Cardiac septum (tissue), 1 donor: ENCODE measurements around the gene ZFP92. TPM values are rescaled to one million over a fixed set of nuclear protein-coding genes. Genes with fewer than 3 reads are reported as not detected.
A peak's percentile ranks its signal among the peaks of the same experiment; 100 is the strongest.

Source experiments
- DNase-seq: peaks from one replicate; pipeline ENCODE4 v3.0.0-alpha.2; 2020; ENCODE audit warnings: low spot score
- intact Hi-C: fragments of 100-400 bp; cut with DNase I; formaldehyde crosslinking; loops from one replicate; pipeline ENCODE4 v1.14.0; 2022
- total RNA-seq: library from RNA; stranded (reverse); fragmentation: NEBNext Ultra II Directional; extraction: Animal tissue kit (Norgen Biotek cat#: 25700); gene quantifications from one replicate; pipeline ENCODE4 v1.2.1, GENCODE V29; 2021
- donor health status: DM: no; HTN: no; CAD: no.

ZFP92 gene
- total RNA-seq, 1 donor from 2014 or later: 0.40 TPM

DNA sequence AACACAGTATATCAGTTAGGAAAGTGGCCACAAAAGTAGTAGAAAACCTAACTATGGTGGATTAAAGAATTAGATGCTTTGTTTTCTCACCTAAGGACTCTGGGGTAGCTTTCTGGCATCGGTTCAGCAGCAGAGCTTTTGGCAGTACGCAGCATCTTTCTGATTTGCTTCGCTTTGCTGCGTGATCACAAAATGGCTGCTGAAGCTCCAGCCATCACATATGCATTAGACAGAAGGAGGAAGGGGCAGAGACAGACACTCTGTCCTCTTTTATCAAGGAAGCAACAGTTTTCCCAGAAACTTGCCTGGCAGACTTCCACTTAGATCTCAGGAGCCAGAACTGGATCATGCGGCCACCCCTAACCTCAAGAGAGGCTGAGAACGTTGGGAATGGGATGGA is 19.5 kb downstream of the ZFP92 start:
- intact Hi-C loops: no loop called here
- DNase-seq: peak; percentile 35

DNA sequence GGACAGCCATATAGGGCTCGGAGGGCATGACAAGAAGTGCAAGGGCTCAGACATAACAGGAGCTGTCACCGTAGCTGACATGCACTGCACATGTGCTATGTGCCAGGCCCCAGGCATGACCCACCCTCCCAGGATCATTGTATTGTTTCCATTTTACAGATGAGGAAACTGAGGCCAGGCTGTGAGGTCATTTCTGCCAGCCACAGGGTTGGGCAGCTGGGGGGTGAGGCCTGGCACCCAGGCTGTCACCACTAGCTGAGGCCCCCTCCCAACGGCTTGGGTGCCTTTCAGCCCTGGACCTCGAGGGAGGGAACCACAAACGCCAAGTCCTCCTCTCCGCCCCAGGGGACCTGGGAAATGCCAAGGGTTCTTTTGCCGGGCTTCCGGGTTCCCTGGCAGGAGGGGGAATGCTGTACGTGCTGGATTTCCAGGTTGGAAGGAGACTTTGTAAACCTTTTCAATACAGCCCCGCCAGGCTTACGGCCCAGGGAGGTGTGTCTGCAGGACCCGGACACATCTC is 21.9 kb downstream of the ZFP92 start:
- DNase-seq: no peak
- intact Hi-C loops: no loop called here

DNA sequence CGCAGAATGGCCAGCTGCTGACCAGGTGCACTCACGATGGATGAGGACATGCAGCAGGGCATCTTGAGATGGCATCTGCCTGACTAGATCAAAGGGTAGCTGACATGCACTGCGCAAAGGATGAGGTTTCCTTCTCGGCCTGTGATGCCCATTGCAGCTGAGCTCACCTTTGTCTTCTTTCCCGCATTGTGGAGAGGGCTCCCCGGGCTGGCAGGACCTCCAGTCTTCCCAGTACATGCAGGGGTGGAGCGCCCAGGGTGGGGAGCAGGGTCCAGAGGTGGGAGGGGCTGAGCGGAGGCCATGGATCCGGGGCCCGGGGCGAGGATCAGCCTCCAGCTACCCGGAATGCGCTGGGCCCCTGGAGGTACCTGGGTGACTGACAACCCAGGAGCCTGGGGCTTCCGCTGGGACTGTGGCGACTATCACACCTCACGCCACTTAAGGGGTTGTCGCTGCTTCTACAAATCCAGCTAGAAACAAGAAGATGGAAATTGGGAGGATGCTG is 22.6 kb downstream of the ZFP92 start:
- intact Hi-C loops: no loop called here
- DNase-seq: no peak

DNA sequence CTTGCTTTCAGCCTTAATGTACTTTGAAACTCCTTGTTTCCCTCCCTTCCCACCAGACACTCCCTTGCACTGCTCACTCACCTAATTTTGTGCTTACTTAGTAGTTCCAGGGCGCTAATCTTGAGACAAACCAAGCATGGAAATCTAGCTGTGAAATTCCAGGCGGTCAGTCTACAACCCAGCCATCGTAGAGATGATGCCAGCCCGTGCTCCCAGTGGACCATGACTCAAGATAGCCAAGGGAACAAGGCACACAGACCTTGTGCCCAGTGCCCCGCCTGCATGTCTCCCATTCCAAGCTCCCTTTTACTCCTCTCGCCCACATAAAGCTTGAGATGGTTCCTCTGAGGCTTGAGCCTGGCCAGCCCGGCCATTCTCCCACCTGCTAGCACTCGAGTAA is 23.5 kb downstream of the ZFP92 start:
- intact Hi-C loops: no loop called here

DNA sequence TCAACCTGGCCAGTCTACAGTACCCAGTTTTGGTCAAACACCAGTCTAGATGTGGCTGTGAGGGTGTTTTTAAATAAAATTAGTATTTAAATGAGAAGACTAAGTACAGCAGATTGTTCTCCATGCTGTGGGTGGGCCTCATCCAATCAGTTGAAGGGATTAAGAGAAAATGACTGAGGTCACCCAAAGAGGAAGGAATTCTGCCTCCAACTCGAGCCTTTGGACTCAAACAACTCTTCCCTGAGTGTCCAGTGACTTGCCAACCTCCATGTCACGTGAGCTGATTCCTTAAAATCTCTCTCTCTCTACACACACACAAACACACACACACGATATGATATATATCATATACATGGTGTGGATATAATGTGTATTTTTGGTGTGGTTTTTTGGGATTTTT is 24.6 kb downstream of the ZFP92 start:
- intact Hi-C loops: no loop called here
- no peak for DNase-seq

More for the DNA sequence above, 23.5 kb downstream of the ZFP92 start:
- no peak for DNase-seq

DNA sequence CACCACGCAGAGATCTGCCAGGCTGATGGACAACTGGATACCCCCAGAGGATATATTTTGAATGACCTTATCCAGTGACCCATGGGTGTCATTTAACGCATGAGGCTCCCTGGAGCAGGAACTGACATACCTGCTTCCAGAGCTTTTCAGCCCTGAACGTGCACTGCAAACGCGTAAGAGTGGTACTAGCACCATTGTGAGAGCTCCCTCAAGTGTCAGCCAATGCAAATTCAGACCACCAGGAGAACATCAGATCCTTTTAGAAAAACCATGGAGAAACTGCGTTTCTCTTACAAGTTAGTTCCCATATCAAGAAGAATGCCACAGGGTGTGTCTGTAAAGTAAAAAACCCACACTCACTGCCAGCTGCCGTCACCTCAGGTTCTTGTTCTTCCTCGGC is 27.3 kb downstream of the ZFP92 start:
- intact Hi-C loops: no loop called here
- DNase-seq: peak; percentile 67

DNA sequence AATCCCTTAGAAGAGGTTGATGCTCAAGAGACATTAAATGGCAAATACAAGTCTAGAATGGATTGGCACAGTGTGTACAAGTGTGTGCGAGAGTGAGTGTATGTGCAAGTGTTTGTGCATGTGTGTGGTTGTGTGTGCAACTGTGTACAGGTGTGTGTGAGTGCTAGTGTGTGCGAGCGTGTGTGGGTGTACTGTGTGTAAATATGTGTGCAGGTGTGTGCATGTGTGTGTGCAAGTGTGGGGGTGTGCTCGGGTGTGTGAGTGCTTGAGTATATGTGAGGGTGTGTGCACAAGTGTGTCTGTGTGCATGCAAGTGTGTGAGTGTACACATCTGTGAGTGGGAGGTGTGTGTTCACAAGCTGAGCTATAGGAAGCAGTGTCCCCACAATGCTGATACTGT is 28.7 kb downstream of the ZFP92 start:
- no peak for DNase-seq
- intact Hi-C loops: no loop called here

DNA sequence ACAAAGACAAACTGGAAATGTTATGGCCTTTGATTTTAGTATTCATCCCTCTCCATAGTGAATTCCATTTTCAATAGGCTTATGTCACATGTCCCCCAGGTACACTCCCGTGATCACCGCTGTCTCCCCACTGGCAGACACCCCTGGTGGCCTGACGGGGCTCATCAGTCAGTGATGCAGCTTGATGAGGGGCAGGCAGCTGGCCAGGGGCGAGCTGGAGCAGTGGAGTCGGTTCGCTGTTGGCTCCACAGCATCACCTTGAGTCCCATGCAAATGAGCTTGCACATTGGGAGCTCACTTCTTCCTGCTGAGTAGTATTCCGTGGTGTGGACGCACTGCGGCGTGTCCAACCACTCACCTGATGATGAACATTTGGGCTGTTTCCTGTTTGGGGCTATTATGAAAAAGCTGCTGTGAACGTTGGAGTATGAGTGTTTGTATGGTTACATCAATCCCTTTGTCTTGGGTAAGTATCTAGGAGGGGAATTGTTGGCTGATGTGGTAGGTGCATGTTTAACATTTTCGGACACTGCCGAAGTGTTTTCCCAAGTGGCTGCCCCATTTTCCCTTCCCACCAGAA is 29.4 kb downstream of the ZFP92 start:
- intact Hi-C loops: no loop called here
- no peak for DNase-seq

DNA sequence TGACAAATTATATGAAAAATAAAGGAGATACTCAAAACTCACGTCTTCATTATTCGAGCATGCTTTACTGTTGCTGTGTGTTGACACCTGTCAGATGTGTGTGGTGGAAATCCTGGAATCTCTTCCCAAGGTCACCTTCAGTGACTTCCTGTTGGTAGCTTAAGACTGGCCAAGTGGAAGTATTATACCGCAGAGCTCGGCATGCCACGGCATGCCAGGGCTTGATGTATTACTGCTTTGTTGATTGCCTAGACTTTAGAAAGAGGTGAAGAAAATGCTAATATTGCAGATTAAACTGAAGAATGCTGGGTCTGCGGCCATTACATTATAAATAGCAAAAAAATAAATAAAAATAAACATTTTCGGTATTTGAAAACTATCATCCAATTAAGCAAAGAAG is 30.0 kb downstream of the ZFP92 start:
- intact Hi-C loops: no loop called here
- no peak for DNase-seq

DNA sequence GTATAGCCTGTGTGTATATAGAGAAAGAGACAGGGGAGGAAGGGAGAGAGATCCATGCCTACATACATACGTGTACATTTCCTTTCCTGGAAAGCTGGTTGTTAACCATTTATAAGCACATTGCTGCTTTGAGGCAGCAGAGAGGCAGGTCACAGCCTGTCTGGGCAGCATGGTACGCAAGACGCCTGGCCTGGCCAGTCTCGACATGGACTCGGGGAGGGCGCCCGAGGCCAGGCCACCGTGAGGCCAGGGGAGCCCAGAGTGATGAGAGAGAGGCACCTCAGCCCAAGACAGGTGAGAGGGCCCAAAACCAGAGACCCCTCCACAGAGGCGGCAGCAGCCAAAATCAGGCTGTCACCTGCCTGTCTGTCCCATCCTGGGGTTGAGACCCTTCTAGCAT is 30.7 kb downstream of the ZFP92 start:
- DNase-seq: no peak
- intact Hi-C loops: no loop called here

DNA sequence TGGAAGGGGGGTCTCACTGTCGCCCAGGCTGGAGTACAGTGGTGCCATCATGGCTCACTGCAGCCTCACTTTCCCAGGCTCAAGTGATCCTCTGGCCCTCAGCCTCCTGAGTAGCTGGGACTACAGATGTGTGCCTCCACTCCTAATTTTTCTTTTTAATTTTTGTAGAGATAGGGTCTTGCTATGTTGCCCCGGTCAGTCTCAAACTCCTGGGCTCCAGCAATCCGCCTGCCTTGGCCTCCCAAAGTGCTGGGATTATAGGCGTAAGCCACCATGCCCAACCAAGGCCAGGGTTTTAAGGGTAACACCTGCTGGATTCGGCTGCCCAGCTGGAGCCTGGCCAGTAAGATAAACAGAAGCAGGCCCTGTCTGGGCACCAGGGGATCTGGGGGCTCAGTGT is 31.2 kb downstream of the ZFP92 start:
- intact Hi-C loops: no loop called here

DNA sequence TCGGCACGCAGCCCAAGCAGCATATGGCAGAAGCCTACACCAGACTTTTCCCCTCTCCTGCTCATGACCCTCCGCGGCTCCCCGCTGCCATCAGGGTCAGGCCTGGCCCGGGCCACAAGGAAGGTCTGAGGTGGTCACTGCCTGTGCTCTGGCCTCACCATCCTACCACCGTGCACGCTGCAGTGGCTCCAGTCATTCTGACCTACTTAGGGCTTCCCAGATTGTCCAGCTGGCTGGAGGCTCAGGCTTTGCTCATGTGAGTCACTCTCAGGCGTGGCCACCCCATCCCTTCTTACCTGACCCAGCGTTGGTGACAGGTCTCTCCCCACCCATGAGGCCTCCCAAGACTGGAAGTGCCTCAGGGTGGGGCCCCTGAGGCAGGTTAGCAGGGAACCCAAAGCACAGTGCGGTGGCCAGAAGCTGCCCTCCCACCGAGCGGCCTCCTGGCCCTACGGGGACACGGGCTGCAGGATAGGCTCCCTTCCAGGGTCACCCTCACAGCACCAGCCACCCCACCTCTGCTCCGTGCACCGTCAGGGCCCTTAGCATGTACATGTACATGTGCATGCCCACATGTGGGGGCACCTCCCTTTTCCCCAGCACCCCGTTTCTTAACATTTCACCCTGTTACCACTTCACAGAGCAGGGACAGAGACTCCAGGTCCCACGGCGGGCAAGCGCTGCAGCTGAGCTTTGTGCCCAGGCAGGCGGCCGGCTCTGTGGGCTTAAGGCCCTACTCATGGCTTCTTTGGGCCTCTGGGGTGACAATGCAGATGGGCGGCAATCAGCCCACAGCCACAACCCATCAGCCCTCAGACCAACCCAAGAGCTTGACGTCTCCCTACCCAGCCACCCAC is 32.4 kb downstream of the ZFP92 start:
- peak; percentile 53 for DNase-seq
- intact Hi-C loops: no loop called here

More for the DNA sequence above, 31.2 kb downstream of the ZFP92 start:
- DNase-seq: no peak

DNA sequence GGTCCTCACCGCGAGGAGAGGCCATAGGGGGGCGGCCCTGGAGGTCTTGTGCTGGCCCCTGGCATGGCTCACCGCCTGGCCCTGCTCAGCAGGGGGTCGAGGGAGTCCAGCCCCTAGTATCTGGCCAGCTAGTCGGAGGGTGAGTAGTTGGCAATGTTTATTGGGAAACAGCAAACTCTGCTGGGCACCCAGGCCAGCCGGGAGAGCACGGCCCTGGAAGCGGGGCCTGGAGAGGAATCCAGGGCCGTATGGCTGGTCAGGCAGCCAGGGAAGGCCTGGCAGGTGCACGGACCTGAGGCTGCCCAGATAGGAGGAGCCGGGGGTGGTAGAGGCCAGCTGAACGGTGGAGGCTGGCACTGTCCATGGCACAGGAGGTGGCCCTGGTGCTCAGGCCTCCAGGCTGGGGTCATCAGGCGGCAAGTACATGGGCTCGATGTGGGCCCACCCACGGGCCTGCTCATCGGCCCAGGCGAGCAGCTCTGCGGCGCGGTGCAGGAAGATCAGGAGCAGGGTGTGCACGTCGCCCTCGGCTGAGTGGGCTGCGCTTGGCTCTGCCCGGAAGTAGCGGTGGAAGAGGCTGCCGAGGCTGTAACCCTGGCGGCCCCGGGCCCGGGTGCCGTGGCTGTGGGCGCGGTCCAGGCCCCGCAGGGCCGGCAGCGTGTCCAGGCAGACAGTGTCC is 33.2 kb downstream of the ZFP92 start:
- intact Hi-C loops: no loop called here
- DNase-seq: peak; percentile 56

DNA sequence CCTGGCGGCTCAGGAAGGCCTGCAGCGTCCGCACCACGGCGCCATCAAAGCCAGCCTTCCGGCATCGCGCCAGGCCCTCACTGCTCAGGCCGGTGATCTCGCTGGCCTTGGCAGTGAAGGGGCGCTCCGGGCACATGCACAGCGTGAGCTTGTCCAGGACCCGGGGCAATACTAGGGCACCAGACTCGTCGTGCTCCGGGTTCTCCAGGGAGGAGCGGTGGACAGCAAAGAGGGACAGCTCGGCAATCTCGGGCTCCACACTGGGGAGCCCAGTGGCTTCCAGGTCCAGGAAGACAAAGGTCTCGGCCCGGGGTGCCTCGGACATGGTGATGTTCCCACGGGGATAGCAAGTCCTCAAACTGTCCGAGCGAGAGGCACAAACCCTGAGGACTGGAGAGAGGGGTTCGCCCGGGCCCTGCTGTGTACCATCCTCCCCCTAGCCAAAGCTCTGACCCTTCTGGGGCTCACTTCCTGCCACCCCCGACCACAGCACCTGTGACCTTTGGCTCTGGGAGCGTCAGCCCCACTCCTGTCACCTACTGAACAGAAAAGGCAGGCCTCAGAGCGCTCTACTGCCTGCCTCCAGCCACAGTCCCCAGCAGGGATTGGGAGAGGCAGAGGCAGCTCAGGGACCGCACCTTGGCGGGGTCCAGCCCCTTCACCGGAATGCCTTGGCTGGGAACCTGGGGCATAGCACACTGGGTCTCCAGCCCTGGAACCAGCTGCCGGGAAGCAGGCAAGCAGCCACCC is 34.0 kb downstream of the ZFP92 start:
- peak; percentile 58 for DNase-seq
- intact Hi-C loops: no loop called here

DNA sequence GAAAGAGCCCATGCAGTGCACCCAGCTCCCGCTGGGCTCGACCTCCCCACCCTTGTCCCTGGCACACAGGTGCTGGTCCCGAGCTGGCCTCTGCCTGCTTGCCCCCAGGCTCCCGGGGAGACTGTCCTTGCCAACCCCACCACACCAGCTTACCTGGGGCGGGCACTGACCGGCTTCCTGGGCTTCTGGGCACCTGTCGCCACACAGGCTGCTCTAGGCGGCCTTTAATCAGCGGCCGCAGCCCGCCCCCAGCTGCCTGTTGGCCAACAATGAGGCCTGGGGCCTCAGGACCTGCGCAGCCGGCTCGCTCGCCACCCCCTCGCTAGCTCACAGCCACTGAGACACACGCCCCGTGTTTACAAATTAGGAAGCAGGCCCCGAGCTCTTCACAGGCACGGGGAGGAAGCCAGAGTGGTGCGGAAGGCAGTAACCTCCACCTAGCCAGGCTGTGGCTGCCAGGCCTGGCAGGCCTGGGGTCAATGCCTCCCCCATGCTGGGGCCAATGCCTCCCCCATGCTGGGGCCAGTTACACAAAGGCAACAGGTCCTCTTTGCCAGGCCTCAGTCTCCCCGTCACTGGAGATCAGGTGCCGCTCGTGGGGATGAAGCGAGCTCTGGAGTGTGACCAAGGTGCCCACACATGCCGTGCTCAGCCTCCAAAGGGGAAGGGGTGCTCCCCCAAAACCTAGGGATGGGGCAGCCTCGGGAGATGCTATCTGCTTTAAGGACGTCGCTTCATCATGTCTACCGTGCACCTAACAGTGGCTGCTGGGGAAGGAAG is 34.8 kb downstream of the ZFP92 start, which contains the start of gene TREX2:
Gene TREX2 (minus strand): TSS at position 201 of the 780 bp plus-strand sequence. CDS start 626 bp downstream, outside the sequence.
- intact Hi-C loops: no loop called here
- DNase-seq: peak; percentile 55

DNA sequence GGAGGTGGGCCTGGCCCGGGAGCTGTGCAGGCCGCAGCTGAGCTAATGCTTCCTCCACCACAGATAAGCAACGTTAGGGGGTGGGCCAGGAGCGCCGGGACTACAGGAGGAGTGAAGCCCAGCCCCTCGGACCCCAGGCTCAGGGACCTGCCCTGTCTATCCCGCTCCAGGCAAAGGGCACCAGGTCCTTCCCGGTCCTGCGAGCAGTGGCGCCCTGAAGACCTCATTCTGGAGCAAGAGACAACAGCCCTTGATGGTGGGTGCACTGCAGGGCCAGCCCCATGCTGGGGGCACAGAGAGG is 35.3 kb downstream of the ZFP92 start:
- intact Hi-C loops: no loop called here
- DNase-seq: peak; percentile 54

DNA sequence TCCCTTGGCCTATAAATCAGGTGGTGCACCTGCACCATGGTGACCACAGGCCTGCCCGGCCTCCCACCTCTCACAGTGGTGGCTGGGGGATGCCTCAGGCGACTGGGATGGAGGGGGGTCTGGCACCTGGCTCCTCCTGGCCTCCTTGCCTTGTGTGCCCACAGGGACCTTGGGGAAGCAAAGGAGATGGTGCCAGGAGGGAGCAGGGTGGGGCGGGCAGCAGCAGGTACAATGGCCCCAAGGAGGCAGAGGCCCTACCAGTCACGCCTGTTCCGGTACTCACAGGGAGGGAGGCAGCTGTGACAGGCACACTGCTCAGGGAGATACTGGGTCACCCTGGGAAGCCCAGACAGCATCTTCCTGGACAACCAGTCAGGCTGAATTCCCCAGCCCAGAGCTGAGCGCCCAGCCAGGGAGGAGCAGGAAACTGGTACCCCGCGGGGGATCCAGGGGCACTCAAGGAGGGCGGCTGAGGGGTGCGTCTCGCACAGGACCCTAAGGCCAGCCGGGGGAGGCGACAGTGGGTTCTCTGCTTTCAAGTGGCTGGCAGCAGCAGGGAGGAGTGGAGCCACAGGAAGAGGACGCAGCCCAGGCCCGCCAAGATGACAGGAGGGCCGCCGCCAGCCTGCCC is 35.8 kb downstream of the ZFP92 start:
- intact Hi-C loops: no loop called here
- DNase-seq: peak; percentile 73

DNA sequence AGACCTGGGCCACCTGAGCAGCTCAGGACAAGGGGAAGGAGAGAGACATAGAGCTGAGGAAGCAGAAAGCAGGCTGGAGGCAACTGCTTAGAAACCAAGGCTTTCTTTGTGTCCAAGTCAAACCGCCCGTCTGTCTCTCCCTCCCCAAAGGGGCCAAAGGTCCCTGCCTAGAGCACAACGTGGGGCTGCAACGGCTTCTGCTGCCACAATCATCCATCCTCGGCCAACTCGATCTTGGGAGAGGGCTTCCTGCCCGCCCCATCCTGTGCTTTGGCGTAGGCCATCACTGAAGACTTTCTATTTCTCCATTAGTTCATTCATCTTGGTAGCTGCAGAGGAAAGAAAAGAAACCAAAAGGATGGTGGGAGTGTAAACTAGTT is 36.3 kb downstream of the ZFP92 start:
- no peak for DNase-seq
- intact Hi-C loops: no loop called here
